ENCODE results near the gene CCDC88C.

DNA sequence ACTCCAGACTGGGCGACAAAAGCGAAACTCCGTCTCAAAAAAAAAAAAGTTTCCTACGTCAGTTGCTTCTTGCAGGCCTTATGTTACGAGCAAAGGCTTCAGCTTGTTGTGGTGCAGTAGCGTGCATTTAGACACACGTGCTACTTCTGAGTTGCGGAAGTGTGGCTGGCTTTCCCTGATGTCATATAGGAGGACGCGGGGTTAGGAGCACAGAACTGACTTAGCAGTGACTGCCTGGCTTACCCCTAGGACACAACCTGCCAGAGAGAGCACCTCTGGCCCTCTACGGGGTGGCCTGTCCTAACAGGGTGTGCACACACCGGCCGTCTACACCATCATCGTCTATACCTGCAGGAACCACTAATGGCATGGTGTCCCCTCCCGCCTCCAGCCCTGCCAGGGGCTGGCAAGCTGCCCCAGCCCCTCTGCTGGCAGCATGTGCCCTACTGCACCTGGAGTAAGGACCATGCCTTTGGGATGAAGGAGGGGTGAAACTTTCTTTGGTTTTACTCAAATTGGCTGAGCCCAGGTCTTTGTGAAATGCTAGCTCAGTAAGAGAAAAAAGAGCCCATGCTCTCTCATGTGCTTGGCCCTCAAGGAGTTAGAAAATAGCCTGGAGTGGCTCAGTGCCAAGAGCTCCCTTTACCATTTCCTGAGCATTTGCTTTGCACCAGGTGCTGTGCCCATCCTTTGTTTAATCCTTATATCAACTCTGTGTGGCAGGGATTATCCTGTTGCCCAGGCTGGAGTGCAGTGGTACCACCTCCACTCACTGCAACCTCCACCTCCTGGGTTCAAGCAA, 171.4 kb downstream of the CCDC88C start:
- TF ChIP-seq, protein P1, sequence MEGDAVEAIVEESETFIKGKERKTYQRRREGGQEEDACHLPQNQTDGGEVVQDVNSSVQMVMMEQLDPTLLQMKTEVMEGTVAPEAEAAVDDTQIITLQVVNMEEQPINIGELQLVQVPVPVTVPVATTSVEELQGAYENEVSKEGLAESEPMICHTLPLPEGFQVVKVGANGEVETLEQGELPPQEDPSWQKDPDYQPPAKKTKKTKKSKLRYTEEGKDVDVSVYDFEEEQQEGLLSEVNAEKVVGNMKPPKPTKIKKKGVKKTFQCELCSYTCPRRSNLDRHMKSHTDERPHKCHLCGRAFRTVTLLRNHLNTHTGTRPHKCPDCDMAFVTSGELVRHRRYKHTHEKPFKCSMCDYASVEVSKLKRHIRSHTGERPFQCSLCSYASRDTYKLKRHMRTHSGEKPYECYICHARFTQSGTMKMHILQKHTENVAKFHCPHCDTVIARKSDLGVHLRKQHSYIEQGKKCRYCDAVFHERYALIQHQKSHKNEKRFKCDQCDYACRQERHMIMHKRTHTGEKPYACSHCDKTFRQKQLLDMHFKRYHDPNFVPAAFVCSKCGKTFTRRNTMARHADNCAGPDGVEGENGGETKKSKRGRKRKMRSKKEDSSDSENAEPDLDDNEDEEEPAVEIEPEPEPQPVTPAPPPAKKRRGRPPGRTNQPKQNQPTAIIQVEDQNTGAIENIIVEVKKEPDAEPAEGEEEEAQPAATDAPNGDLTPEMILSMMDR (IDR thresholded peaks at IDR 0.05), result no peak
- TF ChIP-seq ZFX (IDR thresholded peaks at IDR 0.05; ENCODE audit: borderline replicate concordance), result no peak

Measured in 22Rv1 (cell line).